CD1c-positive myeloid dendritic cell (primary cell): ENCODE measurements around the gene DSPP.
"Not testable (repeated sequence)": the region's sequence is repeated elsewhere in the genome, so short reads cannot be mapped to it uniquely, and the experiment has no call there.

Source experiments
- DNase-seq: peaks from one replicate; pipeline ENCODE4 v3.0.0-alpha.2; 2016; ENCODE audit errors: extremely low spot score

Gene DSPP

GRCh38 chr4:87608229-87608628, at the start of gene DSPP:
Gene DSPP (plus strand): TSS chr4:87608529. CDS start chr4:87610909, 2,380 bp downstream.
- DNase-seq: no peak

GRCh38 chr4:87559090-87559837, 49.1 kb upstream of the DSPP start:
- no peak for DNase-seq

- no peak for DNase-seq
Observed at GRCh38 chr4:87560802-87561201, 47.5 kb upstream of the DSPP start.

- no peak for DNase-seq
Observed at GRCh38 chr4:87565746-87566145, 42.6 kb upstream of the DSPP start.

- no peak for DNase-seq
Observed at GRCh38 chr4:87566276-87566675, 42.1 kb upstream of the DSPP start.

GRCh38 chr4:87567191-87567590, 41.1 kb upstream of the DSPP start:
- DNase-seq: no peak

GRCh38 chr4:87570290-87570805, 38.0 kb upstream of the DSPP start:
- DNase-seq: no peak

GRCh38 chr4:87574376-87574775, 34.0 kb upstream of the DSPP start:
- DNase-seq: not testable (repeated sequence)

GRCh38 chr4:87574996-87575395, 33.3 kb upstream of the DSPP start:
- DNase-seq: no peak

GRCh38 chr4:87575408-87575807, 32.9 kb upstream of the DSPP start:
- no peak for DNase-seq

GRCh38 chr4:87575983-87576382, 32.3 kb upstream of the DSPP start:
- no peak for DNase-seq

GRCh38 chr4:87579478-87579877, 28.9 kb upstream of the DSPP start:
- no peak for DNase-seq

GRCh38 chr4:87580057-87580456, 28.3 kb upstream of the DSPP start:
- no peak for DNase-seq

GRCh38 chr4:87584222-87584908, 24.0 kb upstream of the DSPP start:
- DNase-seq: no peak

GRCh38 chr4:87589531-87589930, 18.8 kb upstream of the DSPP start:
- no peak for DNase-seq

GRCh38 chr4:87592124-87592523, 16.2 kb upstream of the DSPP start:
- no peak for DNase-seq

- DNase-seq: peak; percentile 38
Observed at GRCh38 chr4:87601361-87601760, 7.0 kb upstream of the DSPP start.

- DNase-seq: no peak
Observed at GRCh38 chr4:87614292-87614890, 6.1 kb downstream of the DSPP start.

- DNase-seq: no peak
Observed at GRCh38 chr4:87616268-87616667, 7.9 kb downstream of the DSPP start.

GRCh38 chr4:87620086-87620485, 11.8 kb downstream of the DSPP start:
- DNase-seq: no peak

GRCh38 chr4:87620491-87620890, 12.2 kb downstream of the DSPP start:
- DNase-seq: no peak

GRCh38 chr4:87622303-87622702, 14.0 kb downstream of the DSPP start:
- DNase-seq: no peak

- no peak for DNase-seq
Observed at GRCh38 chr4:87624698-87625097, 16.4 kb downstream of the DSPP start.
